GM12891 (cell line): ENCODE data around the gene INIP.

ENCODE experiments used
- PAX5 ChIP-seq: IDR thresholded peaks from 2 replicates; pipeline ENCODE4 v1.6.1; 2011; ENCODE audit warnings: low read length, moderate library complexity, mild to moderate bottlenecking; ENCODE audit not compliant: insufficient read depth, severe bottlenecking
- POLR2A ChIP-seq: IDR thresholded peaks from 2 replicates; pipeline ENCODE4 v1.6.1; 2011; ENCODE audit warnings: low read depth, low read length, control low read depth
- POLR2AphosphoS5 ChIP-seq: IDR thresholded peaks from 2 replicates; pipeline ENCODE4 v1.6.1; 2011; ENCODE audit warnings: low read depth, low read length, control low read depth
- POU2F2 ChIP-seq: IDR thresholded peaks from 2 replicates; pipeline ENCODE4 v1.6.1; 2011; ENCODE audit warnings: low read depth, mild to moderate bottlenecking, control low read depth, low read length, moderate library complexity
- SPI1 ChIP-seq: IDR thresholded peaks from 2 replicates; pipeline ENCODE4 v1.6.1; 2011; ENCODE audit warnings: low read depth, low read length, control low read depth
- TAF1 ChIP-seq: IDR thresholded peaks from 2 replicates; pipeline ENCODE4 v1.6.1; 2011; ENCODE audit warnings: low read depth, low read length, control low read depth

DNA sequence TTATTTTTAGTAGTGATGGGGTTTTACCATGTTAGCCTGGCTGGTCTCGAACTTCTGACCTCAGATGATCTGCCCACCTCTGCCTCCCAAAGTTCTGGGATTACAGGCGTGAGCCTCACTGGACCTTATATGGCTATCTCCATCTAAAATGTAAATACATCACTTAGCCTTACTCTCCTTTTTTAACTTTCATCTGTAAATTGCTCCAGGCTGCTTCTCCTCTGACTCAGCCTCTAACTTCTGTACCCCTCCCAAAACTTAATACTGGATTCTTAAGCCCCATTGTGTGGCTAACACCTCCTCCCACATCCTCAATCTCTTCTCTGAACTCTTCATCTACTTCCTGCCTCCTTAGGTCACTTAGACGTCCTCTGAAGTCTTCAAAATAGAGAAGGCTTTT, 36.7 kb upstream of the INIP start:
- TF ChIP-seq POLR2AphosphoS5 (no peak), TAF1 (no peak), POLR2A (no peak), SPI1 (peak; percentile 30; the same call in 1 of the 2 replicates), PAX5 (no peak), POU2F2 (no peak)
